ENCODE measurements around the gene PIEZO2.
A peak's percentile ranks its signal among the peaks of the same experiment; 100 is the strongest.

The PIEZO2 gene

GRCh38 chr18:10791169-10791831 is 358.1 kb downstream of the PIEZO2 start:
- DNase-seq: no peak

GRCh38 chr18:10789180-10789579 is 360.2 kb downstream of the PIEZO2 start:
- no peak for DNase-seq

GRCh38 chr18:10787293-10787901 is 362.0 kb downstream of the PIEZO2 start:
- peak in 43 of 51 donors; percentile 2 to 86 (median 50) for DNase-seq

GRCh38 chr18:10785798-10786197 is 363.6 kb downstream of the PIEZO2 start:
- no peak for DNase-seq

GRCh38 chr18:10784596-10785202 is 364.7 kb downstream of the PIEZO2 start:
- DNase-seq: no peak

GRCh38 chr18:10783941-10784340 is 365.4 kb downstream of the PIEZO2 start:
- peak in 1 of 51 donors; percentile 20 for DNase-seq

GRCh38 chr18:10776493-10776892 is 372.9 kb downstream of the PIEZO2 start:
- DNase-seq: no peak

GRCh38 chr18:10775026-10775425 is 374.3 kb downstream of the PIEZO2 start:
- DNase-seq: no peak

- DNase-seq: no peak
Observed at GRCh38 chr18:10771053-10771709, 378.2 kb downstream of the PIEZO2 start.

- DNase-seq: no peak
Observed at GRCh38 chr18:10770264-10770663, 379.1 kb downstream of the PIEZO2 start.

- no peak for DNase-seq
Observed at GRCh38 chr18:10768221-10768620, 381.1 kb downstream of the PIEZO2 start.

- no peak for DNase-seq
Observed at GRCh38 chr18:10767658-10768057, 381.7 kb downstream of the PIEZO2 start.

GRCh38 chr18:10760986-10761385 is 388.4 kb downstream of the PIEZO2 start:
- DNase-seq: no peak

GRCh38 chr18:10759241-10759640 is 390.1 kb downstream of the PIEZO2 start:
- no peak for DNase-seq

GRCh38 chr18:10757946-10758345 is 391.4 kb downstream of the PIEZO2 start:
- DNase-seq: no peak

- no peak for DNase-seq
Observed at GRCh38 chr18:10757349-10757748, 392.0 kb downstream of the PIEZO2 start.

GRCh38 chr18:10755855-10756254 is 393.5 kb downstream of the PIEZO2 start:
- DNase-seq: no peak

GRCh38 chr18:10754128-10754527 is 395.2 kb downstream of the PIEZO2 start:
- no peak for DNase-seq

- DNase-seq: no peak
Observed at GRCh38 chr18:10752382-10752781, 397.0 kb downstream of the PIEZO2 start.

GRCh38 chr18:10751653-10752052 is 397.7 kb downstream of the PIEZO2 start:
- DNase-seq: no peak

- DNase-seq: no peak
Observed at GRCh38 chr18:10750191-10751035, 399.0 kb downstream of the PIEZO2 start.

- no peak for DNase-seq
Observed at GRCh38 chr18:10748641-10749040, 400.7 kb downstream of the PIEZO2 start.
